NCI-H2171 treated with DMSO at 0.1 percent for 48 hours (cell line): ENCODE results near the gene GBP3.
A peak's percentile ranks its signal among the peaks of the same experiment; 100 is the strongest.
"Not testable (repeated sequence)": the region's sequence is repeated elsewhere in the genome, so short reads cannot be mapped to it uniquely, and the experiment has no call there.

ENCODE experiments used
- DNase-seq: peaks from one replicate; lab custom pipeline; 2025; lab: John Stamatoyannopoulos, UW

Gene GBP3

GRCh38 chr1:88976235-88976634 is 46.4 kb downstream of the GBP3 start:
- no peak for DNase-seq

GRCh38 chr1:88974616-88975172 is 48.0 kb downstream of the GBP3 start:
- not testable (repeated sequence) for DNase-seq

- peak; percentile 19 for DNase-seq
Observed at GRCh38 chr1:88973520-88974137, 49.0 kb downstream of the GBP3 start.

- DNase-seq = no peak
Observed at GRCh38 chr1:88961647-88962275, 60.9 kb downstream of the GBP3 start.

- no peak for DNase-seq
Observed at GRCh38 chr1:88961081-88961480, 61.6 kb downstream of the GBP3 start.
